Brain microvascular endothelial cell (primary cell): Measurements from ENCODE around the gene KLHL2.
"Not testable (repeated sequence)": the region's sequence is repeated elsewhere in the genome, so short reads cannot be mapped to it uniquely, and the experiment has no call there.

Source experiments
- DNase-seq: peaks from one replicate; pipeline ENCODE4 v3.0.0-alpha.2; 2020
- H3K27ac ChIP-seq: fragments of 250-450 bp; sonication (Bioruptor Pico); 2 replicates; pipeline ENCODE4 v1.5.1; 2020; ENCODE audit warnings: mild to moderate bottlenecking, moderate library complexity
- H3K27me3 ChIP-seq: fragments of 250-450 bp; sonication (Bioruptor Pico); replicated peaks from 2 replicates; pipeline ENCODE4 v1.5.1; 2020; ENCODE audit warnings: mild to moderate bottlenecking
- H3K36me3 ChIP-seq: fragments of 250-450 bp; sonication (Bioruptor Pico); replicated peaks from 2 replicates; pipeline ENCODE4 v1.5.1; 2020; ENCODE audit warnings: mild to moderate bottlenecking
- H3K4me3 ChIP-seq: 2 replicates; pipeline ENCODE4 v1.5.1; 2011; ENCODE audit warnings: low read depth, mild to moderate bottlenecking, control low read depth, low read length, moderate library complexity
- CTCF ChIP-seq: IDR thresholded peaks from 2 replicates; pipeline ENCODE4 v1.5.1; 2011; ENCODE audit warnings: low read depth, mild to moderate bottlenecking, moderate library complexity, low read length, control low read depth, inconsistent platforms; ENCODE audit errors: missing control alignments
- in situ Hi-C: cut with HindIII; loops from 2 replicates; pipeline ENCODE4 v1.10.0; 2017; ENCODE audit warnings: low sequenced_read_pairs, low pct_ligation_motif_present

KLHL2 gene

GRCh38 chr4:165175879-165176278 is 31.5 kb upstream of the KLHL2 start:
- TF ChIP-seq CTCF: no peak
- in situ Hi-C loops: no loop called here
- Histone ChIP-seq H3K27me3 (no peaks in the 10 kb centered on the region), H3K36me3 (no peaks in the 10 kb centered on the region), H3K27ac (no peak overlapping the region), H3K4me3 (no peak overlapping the region)
- DNase-seq: no peak

- no peak for DNase-seq
- in situ Hi-C loops: no loop called here
- no peaks in the 10 kb centered on the region for H3K27me3 ChIP-seq
- no peak for TF ChIP-seq CTCF
- no peak overlapping the region for H3K4me3 ChIP-seq
- no peaks in the 10 kb centered on the region for H3K36me3 ChIP-seq
- no peak overlapping the region for H3K27ac ChIP-seq
Measured at GRCh38 chr4:165177725-165178666, 29.4 kb upstream of the KLHL2 start.

GRCh38 chr4:165184220-165184619 is 23.1 kb upstream of the KLHL2 start:
- no peak for DNase-seq
- H3K36me3 ChIP-seq: no peaks in the 10 kb centered on the region
- H3K27me3 ChIP-seq: no peaks in the 10 kb centered on the region
- in situ Hi-C loops: no loop called here
- no peak overlapping the region for H3K4me3 ChIP-seq
- no peak for TF ChIP-seq CTCF
- H3K27ac ChIP-seq: no peak overlapping the region

GRCh38 chr4:165184998-165185397 is 22.4 kb upstream of the KLHL2 start:
- in situ Hi-C loops, H3K27me3 ChIP-seq, H3K27ac ChIP-seq, H3K4me3 ChIP-seq, DNase-seq, H3K36me3 ChIP-seq: not testable (repeated sequence)

GRCh38 chr4:165185448-165185847 is 21.9 kb upstream of the KLHL2 start:
- no peaks in the 10 kb centered on the region for H3K36me3 ChIP-seq
- H3K4me3 ChIP-seq: no peak overlapping the region
- no peak for DNase-seq
- no peak overlapping the region for H3K27ac ChIP-seq
- no peak for TF ChIP-seq CTCF
- in situ Hi-C loops: no loop called here
- no peaks in the 10 kb centered on the region for H3K27me3 ChIP-seq

GRCh38 chr4:165190591-165191347 is 16.6 kb upstream of the KLHL2 start:
- TF ChIP-seq CTCF: no peak
- DNase-seq: no peak
- Histone ChIP-seq H3K4me3 (no peak overlapping the region), H3K27me3 (no peaks in the 10 kb centered on the region), H3K27ac (no peak overlapping the region), H3K36me3 (no peaks in the 10 kb centered on the region)
- in situ Hi-C loops: no loop called here
